PC-9 (cell line): ENCODE results near the gene WBP2NL.

Experiments used
- EZH2 ChIP-seq: fragments of 200-600 bp; sonication (generic); IDR thresholded peaks from 2 replicates; pipeline ENCODE4 v1.8.0; 2017; ENCODE audit warnings: antibody characterized with exemption, low read depth
- TF ChIP-seq, protein P1 (sequence below): fragments of 200-600 bp; sonication (generic); conservative IDR thresholded peaks from 2 replicates; pipeline ENCODE4 v1.6.1; 2017; ENCODE audit warnings: mixed run types, antibody characterized with exemption, mild to moderate bottlenecking, moderate library complexity

DNA sequence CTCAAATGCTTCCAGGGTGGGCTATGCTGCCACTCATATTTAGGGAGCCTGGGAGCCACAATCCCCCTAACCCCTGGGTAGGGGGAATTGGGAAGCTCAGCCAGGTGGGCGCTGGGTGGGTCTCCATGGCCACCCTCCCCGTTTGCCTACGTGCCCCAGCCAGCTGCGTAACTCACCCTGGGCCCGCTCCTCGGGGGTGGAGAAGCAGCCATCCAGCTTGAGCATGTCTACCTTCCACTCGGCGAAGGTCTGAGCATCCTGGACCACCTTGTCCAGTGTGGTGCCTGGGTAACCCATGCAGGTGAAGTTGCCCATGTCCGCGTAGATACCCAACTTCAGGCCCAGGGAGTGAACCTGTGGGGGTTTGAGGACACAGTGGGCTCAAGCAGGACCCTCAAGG is 68.3 kb downstream of the WBP2NL start:
- TF ChIP-seq, protein P1, sequence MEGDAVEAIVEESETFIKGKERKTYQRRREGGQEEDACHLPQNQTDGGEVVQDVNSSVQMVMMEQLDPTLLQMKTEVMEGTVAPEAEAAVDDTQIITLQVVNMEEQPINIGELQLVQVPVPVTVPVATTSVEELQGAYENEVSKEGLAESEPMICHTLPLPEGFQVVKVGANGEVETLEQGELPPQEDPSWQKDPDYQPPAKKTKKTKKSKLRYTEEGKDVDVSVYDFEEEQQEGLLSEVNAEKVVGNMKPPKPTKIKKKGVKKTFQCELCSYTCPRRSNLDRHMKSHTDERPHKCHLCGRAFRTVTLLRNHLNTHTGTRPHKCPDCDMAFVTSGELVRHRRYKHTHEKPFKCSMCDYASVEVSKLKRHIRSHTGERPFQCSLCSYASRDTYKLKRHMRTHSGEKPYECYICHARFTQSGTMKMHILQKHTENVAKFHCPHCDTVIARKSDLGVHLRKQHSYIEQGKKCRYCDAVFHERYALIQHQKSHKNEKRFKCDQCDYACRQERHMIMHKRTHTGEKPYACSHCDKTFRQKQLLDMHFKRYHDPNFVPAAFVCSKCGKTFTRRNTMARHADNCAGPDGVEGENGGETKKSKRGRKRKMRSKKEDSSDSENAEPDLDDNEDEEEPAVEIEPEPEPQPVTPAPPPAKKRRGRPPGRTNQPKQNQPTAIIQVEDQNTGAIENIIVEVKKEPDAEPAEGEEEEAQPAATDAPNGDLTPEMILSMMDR: no peak
- no peak for TF ChIP-seq EZH2
